Right ventricle myocardium superior (tissue), 1 donor: ENCODE results near the gene ABCG2. TPM values are rescaled to one million over a fixed set of nuclear protein-coding genes. Genes with fewer than 3 reads are reported as not detected.

Source experiments
- ATAC-seq: fragments of 200-7000 bp; cut with Tn5 transposase; one replicate; pipeline ENCODE4 v1.9.1; 2020; ENCODE audit warnings: mild to moderate bottlenecking; ENCODE audit not compliant: poor library complexity
- DNase-seq: peaks from one replicate; pipeline ENCODE4 v3.0.0-alpha.2; 2020
- intact Hi-C: fragments of 100-400 bp; cut with DNase I; formaldehyde crosslinking; loops from one replicate; pipeline ENCODE4 v1.11.2; 2022
- total RNA-seq: library from RNA; stranded (reverse); fragmentation: NEBNext Ultra II Directional; extraction: Animal tissue kit (Norgen Biotek cat#: 25700); gene quantifications from one replicate; pipeline ENCODE4 v1.2.1, GENCODE V29; 2021
- donor health status: DM: no; HTN: yes; CAD: no; lungs with severe emphysema.

The ABCG2 gene
- total RNA-seq, 1 donor from 2014 or later: 0.75 TPM

DNA sequence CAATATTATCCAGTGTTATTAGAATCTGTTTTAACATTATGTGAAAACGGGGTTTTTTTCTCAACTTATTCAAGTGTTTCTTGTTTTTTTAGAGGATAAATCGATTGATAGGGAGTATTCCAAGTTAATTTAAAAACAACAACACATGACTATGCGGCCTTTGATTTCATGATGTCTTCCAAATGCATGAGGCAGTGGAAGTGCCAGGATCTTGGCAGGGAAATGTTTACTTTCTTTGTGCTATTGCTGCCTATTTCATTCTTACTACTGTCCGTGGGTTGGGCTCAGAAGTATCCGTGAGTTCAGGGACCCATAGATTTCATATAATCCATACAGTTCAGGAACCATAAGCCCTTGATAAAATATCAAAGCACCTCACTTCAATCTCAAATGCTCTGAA, 64.6 kb downstream of the ABCG2 start:
- no peak for ATAC-seq
- intact Hi-C loops: no loop called here

GRCh38 chr4:88091378-88091777, 67.1 kb downstream of the ABCG2 start:
- intact Hi-C loops: no loop called here
- ATAC-seq: no peak

More for the DNA sequence above, 64.6 kb downstream of the ABCG2 start:
- no peak for DNase-seq

GRCh38 chr4:88090898-88091297, 67.5 kb downstream of the ABCG2 start:
- intact Hi-C loops: no loop called here
- no peak for ATAC-seq

More at GRCh38 chr4:88091378-88091777, 67.1 kb downstream of the ABCG2 start:
- no peak for DNase-seq

DNA sequence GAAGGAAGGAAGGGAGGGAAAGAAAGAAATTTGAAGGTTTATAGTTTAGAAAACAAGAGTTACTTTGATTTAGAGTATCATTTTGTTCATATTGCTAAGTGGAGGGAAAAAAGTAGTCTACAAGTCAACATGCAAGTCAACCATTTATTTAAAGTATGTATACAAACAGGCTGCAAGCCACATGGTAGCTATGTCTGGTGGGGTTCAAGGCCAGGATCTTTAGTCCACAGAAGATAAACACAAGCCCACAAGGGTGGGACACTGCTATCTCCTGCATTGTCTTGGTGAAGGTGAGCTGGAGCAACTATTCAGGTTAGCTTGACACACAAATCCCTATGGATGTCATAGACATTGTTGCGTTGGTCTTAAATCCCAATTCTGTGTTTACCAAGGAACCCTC, 71.4 kb downstream of the ABCG2 start:
- ATAC-seq: no peak
- DNase-seq: no peak
- intact Hi-C loops: no loop called here

More at GRCh38 chr4:88090898-88091297, 67.5 kb downstream of the ABCG2 start:
- DNase-seq: no peak

DNA sequence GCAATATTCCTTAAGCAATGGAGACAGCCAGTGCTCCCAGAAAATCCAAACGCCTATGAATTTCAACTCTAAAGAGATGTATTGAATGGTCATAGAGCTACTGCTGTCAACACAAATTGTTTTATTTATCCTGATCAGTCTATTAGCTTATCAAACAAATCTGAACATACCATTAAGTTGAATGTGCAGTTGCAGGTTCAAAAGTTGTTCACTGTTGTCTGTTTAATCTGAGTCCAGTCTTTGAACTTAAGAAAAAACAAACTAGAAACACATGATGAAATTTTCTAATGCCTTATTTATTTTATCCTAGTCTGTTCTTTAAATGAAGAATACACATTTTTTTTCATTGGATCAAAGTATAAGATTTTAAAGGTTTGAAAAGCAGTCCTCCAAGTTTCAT, 77.8 kb downstream of the ABCG2 start:
- no peak for DNase-seq
- intact Hi-C loops: no loop called here
- ATAC-seq: no peak

- DNase-seq (no peak), ATAC-seq (no peak)
- intact Hi-C loops: no loop called here
Measured at GRCh38 chr4:88078579-88078978, 79.9 kb downstream of the ABCG2 start.

DNA sequence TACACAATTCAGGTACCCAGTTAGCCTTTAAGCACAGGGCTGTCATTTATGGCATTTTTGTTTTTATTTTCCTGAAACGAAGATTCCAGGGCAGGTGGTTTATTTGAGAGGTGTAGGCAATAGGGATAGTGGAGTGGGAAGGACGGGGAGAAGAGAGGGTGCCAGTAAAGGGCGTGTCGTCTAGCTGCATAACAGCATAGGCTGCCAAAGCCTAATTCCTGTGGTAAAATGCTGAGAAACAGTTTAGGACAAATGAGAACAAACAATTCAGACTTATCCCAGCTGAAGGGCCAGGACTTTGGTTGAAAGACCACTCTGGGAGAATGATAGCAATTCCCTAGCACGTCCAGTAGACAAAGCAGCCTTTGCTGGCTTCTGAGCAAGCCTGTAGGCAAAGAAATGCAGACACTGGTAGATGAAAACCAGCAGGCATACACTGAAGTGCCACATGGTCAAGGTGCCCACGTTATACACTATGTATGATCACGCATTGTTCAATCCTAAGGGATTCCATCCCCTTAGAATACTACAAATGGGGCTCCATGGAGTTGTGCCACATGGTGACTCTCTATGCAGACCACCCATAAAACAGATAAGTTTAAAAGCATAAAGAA, 80.4 kb downstream of the ABCG2 start:
- intact Hi-C loops: no loop called here
- ATAC-seq: no peak
- no peak for DNase-seq

- ATAC-seq (no peak), DNase-seq (no peak)
- intact Hi-C loops: no loop called here
Measured at GRCh38 chr4:88075336-88075735, 83.1 kb downstream of the ABCG2 start.

DNA sequence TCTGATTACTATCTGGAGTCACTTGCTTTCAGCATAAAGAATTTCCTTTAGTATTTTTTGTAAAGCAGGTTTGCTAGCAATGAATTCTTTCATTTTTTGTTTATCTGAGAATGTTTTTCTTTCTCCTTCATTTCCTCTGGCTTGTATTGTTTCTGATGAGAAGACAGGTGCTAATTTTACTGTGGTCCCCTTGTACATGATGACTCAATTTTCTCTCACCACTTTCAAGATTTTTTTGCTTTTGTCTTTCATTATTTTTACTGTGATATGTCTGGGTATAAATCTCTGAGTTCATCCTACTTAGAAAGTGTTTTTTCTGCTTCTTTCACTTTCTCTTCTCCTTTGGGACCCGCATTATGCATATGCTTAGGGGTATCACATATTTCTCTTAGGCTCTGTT, 88.4 kb downstream of the ABCG2 start:
- intact Hi-C loops: no loop called here
- ATAC-seq: no peak
- no peak for DNase-seq

DNA sequence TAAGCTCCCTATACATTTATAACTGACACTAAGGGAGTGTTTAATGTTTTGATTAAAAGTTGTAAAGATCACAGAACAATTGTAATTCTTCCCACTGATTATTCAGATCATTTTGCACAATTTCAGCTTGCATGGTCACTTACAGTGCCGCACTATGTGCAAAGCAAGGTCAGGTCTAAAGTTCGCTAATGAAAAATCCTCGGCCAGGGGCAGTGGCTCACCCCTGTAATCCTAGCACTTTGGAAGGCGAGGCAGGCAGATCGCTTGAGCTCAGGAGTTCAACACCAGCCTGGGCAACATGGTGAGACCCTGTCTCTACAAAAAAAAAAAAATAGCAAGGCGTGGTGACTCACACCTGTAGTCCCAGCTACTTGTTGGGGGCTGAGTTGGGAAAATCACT, 94.0 kb downstream of the ABCG2 start:
- DNase-seq (no peak), ATAC-seq (no peak)
- intact Hi-C loops: no loop called here

DNA sequence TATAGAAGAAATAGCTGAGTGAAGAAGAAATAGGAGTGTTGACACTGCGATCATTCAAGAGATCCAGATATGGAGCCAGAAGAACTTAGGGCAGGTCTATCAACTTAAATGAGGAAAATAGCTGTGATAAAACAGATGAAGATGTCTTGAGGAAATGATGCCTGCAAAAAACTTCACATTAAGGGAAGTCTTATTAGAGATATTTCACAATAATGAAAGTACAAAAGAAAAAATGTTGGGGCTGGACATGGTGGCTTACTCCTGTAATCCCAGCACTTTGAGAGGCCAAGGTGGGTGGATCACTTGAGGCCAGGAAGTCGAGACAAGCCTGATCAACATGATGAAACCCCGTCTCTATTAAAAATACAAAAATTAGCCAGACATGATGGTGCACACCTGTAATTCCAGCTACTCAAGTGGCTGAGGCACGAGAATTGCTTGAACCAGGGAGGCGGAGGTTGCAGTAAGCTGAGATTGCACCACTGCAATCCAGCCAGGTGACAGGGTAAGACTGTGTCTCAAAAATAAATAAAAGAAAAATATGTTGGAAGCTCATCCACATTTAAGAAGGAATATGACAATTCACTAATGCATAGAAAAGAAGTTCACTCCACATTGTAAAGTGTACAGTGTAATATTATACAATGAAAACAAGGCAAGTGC, 94.7 kb downstream of the ABCG2 start:
- DNase-seq (no peak), ATAC-seq (no peak)
- intact Hi-C loops: no loop called here

- ATAC-seq (no peak), DNase-seq (no peak)
- intact Hi-C loops: no loop called here
Measured at GRCh38 chr4:88062843-88063242, 95.6 kb downstream of the ABCG2 start.

GRCh38 chr4:88062311-88062710, 96.1 kb downstream of the ABCG2 start:
- ATAC-seq: no peak
- no peak for DNase-seq
- intact Hi-C loops: no loop called here

DNA sequence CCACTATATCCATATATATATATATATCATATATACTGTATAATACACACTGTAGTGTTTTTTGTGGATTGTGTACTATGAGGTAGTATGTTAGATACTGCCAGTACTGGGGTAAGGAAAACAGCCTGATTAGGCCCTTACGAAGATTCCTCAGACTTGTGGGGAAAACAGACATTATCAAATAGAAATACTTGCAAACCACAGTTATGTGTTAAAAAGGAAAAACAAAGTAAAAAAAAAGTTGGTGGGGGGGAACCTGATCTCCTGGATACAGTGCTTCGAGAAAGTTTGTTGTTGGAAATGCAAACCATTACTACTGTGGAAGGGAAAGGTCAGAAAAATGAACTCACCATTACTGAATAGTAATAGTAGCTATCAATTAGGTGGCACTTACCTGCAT, 98.0 kb downstream of the ABCG2 start:
- ATAC-seq: no peak
- no peak for DNase-seq
- intact Hi-C loops: no loop called here

DNA sequence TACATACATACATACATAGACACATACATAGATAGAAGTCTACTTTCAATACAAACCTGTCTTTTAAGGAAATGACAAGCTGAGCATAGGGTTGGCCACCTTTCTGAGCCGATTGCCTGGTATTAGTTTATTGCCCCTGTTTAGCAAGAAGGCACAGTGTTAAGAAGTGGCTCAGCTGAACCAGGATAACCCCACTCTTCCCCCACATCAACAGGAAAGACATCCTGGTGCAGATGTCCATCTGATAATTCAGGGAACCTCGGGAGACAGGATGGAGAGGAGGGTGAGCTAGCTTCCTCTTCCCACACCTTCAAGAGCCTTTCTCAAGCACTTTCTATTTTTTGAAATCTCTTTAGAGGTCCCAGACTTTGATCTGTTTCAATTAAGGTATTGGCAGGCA, 98.7 kb downstream of the ABCG2 start:
- ATAC-seq: no peak
- intact Hi-C loops: no loop called here
- no peak for DNase-seq

DNA sequence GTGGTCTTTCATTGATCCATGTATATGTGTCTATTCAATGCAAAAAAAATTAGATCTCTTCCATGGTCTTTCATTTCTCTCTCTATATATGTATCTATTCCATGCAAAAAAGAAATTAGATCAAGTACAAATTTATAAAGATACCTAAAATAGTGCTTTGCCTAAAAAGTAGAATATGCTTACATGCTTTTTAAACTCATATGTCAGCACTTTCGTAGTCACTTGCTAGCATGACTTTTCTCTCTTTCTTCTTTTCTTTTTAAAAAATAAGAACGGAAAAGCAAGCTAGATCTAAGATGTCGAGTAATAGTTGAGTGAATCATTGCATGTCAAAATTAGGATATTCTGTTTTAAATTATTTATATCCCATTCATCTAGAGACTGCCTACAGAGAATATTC, 100.1 kb downstream of the ABCG2 start:
- no peak for ATAC-seq
- intact Hi-C loops: no loop called here

DNA sequence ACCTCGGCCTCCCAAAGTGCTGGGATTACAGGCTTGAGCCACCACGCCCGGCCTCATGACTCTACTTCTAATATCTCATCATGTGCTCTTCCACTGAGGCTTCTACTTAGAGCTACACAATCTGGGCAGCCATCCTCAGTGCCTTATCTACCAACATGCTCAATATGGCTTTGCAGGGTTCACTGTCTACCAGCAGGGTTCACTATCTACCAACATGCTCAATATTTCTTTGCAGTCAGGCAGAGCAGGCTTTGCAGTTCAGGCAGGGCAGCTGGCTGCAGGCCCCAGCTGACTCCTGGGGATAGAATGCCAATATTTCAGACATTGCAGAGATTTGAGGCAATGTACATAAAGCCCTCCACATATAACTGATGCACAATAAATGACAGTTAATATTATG, 103.5 kb downstream of the ABCG2 start:
- ATAC-seq (no peak), DNase-seq (no peak)
- intact Hi-C loops: no loop called here

More for the DNA sequence above, 100.1 kb downstream of the ABCG2 start:
- DNase-seq: no peak

DNA sequence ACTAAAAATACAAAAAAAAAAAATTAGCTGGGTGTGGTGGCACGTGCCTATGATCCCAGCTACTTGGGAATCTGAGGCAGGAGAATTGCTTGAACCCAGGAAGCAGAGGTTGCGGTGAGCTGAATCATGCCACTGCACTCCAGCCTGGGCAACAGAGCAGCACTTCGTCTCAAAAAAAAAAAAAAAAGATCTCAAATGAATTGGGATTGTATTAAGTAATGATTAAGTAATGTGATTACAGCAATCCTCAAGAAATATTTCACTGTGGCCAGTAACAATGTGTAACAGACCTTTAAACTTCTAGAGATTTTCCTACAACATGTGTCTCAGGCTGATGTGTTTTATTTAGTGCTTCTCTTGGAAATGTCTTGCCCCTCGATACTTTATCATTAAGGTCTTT, 104.2 kb downstream of the ABCG2 start:
- intact Hi-C loops: no loop called here
- no peak for ATAC-seq
- DNase-seq: no peak

- intact Hi-C loops: no loop called here
- DNase-seq: no peak
Measured at GRCh38 chr4:88045021-88045420, 113.4 kb downstream of the ABCG2 start.

DNA sequence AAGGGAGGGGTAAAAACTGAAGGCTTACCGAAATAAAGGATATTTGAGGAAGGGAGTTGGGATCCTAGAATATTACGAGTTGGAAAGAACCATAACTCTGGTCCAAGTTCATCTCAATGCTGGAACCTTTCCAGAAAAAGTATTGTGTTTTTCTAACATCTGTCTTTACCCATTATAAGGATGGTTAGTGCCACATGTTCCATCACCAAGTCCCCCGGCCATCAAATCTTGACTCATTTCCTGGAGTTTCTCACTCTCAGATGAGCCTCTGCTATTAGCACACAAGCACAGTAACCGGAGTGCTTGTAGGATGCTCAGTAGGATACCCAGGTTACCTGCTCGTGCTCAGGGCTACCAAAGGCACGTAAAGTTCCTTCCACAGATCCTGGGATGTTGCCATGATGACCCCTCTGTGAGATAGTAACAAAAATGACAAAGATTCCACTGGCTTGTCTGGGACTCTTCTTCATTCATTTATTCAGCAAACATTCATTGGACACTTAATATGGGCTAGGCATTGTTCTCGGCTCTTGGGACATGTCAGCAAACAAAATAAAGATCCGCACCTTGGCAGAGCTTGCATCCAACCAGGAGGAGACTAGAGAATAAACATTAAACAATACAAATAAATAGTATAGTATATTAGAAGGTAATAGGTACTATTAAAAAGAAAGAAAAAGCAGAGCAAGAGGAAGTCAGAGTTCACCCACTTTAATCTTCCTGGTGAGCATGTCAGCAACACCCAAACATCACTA, 114.7 kb downstream of the ABCG2 start:
- no peak for DNase-seq
- intact Hi-C loops: no loop called here
- ATAC-seq: no peak

More at GRCh38 chr4:88045021-88045420, 113.4 kb downstream of the ABCG2 start:
- ATAC-seq: no peak
